Astrocyte (in vitro differentiated cells and primary cell): ENCODE results near the gene HOXB1. TPM values are rescaled to one million over a fixed set of nuclear protein-coding genes. Genes with fewer than 3 reads are reported as not detected.
A peak's percentile ranks its signal among the peaks of the same experiment; 100 is the strongest.

Experiments used
- DNase-seq: peaks from one replicate; pipeline ENCODE4 v3.0.0-alpha.2; 2010; ENCODE audit warnings: low read depth
- FAIRE-seq: peaks from 2 replicates; lab custom pipeline; 2011; peaks lifted over from hg19 to GRCh38; lab: Jason Lieb, UNC
- H2AFZ ChIP-seq: 2 replicates; pipeline ENCODE4 v1.6.0; 2012; ENCODE audit warnings: low read depth, low read length, inconsistent platforms
- H3K27ac ChIP-seq: 2 replicates; pipeline ENCODE4 v1.5.1; 2011; ENCODE audit warnings: low read depth, low read length, inconsistent platforms
- H3K27me3 ChIP-seq: 2 replicates; pipeline ENCODE4 v1.6.0; 2011; ENCODE audit warnings: low read length, inconsistent platforms; ENCODE audit not compliant: insufficient read depth
- H3K36me3 ChIP-seq: 2 replicates; pipeline ENCODE4 v1.5.1; 2011; ENCODE audit warnings: low read length, inconsistent platforms; ENCODE audit not compliant: insufficient read depth
- H3K4me1 ChIP-seq: 2 replicates; pipeline ENCODE4 v1.5.1; 2011; ENCODE audit warnings: low read length, inconsistent platforms; ENCODE audit not compliant: insufficient read depth
- H3K4me2 ChIP-seq: 2 replicates; pipeline ENCODE4 v1.6.0; 2012; ENCODE audit warnings: low read length, inconsistent platforms
- H3K4me3 ChIP-seq: 2 replicates; pipeline ENCODE4 v1.5.1; 2011; ENCODE audit warnings: low read depth, mild to moderate bottlenecking, low read length, inconsistent platforms; ENCODE audit not compliant: insufficient read depth
- H3K79me2 ChIP-seq: 2 replicates; pipeline ENCODE4 v1.6.0; 2012; ENCODE audit warnings: mild to moderate bottlenecking, low read length, inconsistent platforms; ENCODE audit not compliant: insufficient read depth
- H3K9ac ChIP-seq: 2 replicates; pipeline ENCODE4 v1.6.0; 2012; ENCODE audit warnings: mild to moderate bottlenecking, low read length, inconsistent platforms
- H3K9me3 ChIP-seq: 2 replicates; pipeline ENCODE4 v1.5.1; 2012; ENCODE audit warnings: low read depth, mild to moderate bottlenecking, low read length, inconsistent platforms; ENCODE audit not compliant: insufficient read depth
- H4K20me1 ChIP-seq: 2 replicates; pipeline ENCODE4 v1.6.0; 2012; ENCODE audit warnings: low read length, inconsistent platforms; ENCODE audit not compliant: insufficient read depth
- H3K27ac Mint-ChIP-seq: one replicate; pipeline ENCODE4 v1.8.0; 2021; ENCODE audit warnings: mild to moderate bottlenecking, mixed read lengths; ENCODE audit not compliant: unreplicated experiment
- H3K27me3 Mint-ChIP-seq: one replicate; pipeline ENCODE4 v1.8.0; 2021; ENCODE audit warnings: low read depth, mixed read lengths; ENCODE audit not compliant: unreplicated experiment
- H3K36me3 Mint-ChIP-seq: one replicate; pipeline ENCODE4 v1.8.0; 2021; ENCODE audit warnings: low read depth, mixed read lengths; ENCODE audit not compliant: unreplicated experiment
- H3K4me1 Mint-ChIP-seq: one replicate; pipeline ENCODE4 v1.8.0; 2021; ENCODE audit warnings: low read depth, mixed read lengths; ENCODE audit not compliant: unreplicated experiment
- H3K4me3 Mint-ChIP-seq: one replicate; pipeline ENCODE4 v1.8.0; 2021; ENCODE audit warnings: mild to moderate bottlenecking, moderate library complexity, mixed read lengths; ENCODE audit not compliant: unreplicated experiment
- H3K9me3 Mint-ChIP-seq: one replicate; pipeline ENCODE4 v1.8.0; 2021; ENCODE audit warnings: mild to moderate bottlenecking, mixed read lengths; ENCODE audit not compliant: unreplicated experiment
- CTCF ChIP-seq: IDR thresholded peaks from 2 replicates; pipeline ENCODE4 v1.5.1; 2011; ENCODE audit warnings: low read depth, mild to moderate bottlenecking, inconsistent platforms, low read length, moderate library complexity; ENCODE audit not compliant: insufficient read depth
- EZH2 ChIP-seq: IDR thresholded peaks from 2 replicates; pipeline ENCODE4 v1.6.1; 2012; ENCODE audit warnings: mild to moderate bottlenecking, low read length, inconsistent platforms; ENCODE audit not compliant: insufficient read depth
- total RNA-seq: library from RNA; stranded (reverse); gene quantifications from 2 replicates; pipeline ENCODE4 v1.2.1, GENCODE V29; 2021

The HOXB1 gene
- total RNA-seq, 1 donor from 2014 or later = not detected

GRCh38 chr17:48555258-48556228, 24.7 kb upstream of the HOXB1 start:
- Histone ChIP-seq H3K27ac (peak overlapping the region; percentile 80), H3K9ac (peak overlapping the region; percentile 83), H4K20me1 (no peaks in the 10 kb centered on the region), H3K79me2 (peaks cover 87% of the 10 kb centered on the region), H3K4me1 (peaks cover 45% of the 10 kb centered on the region), H3K9me3 (no peaks in the 10 kb centered on the region), H3K27me3 (peaks cover 70% of the 10 kb centered on the region), H3K4me2 (peak overlapping the region; percentile 88), H2AFZ (no peak overlapping the region), H3K4me3 (peak overlapping the region; percentile 63), H3K36me3 (no peaks in the 10 kb centered on the region)
- Mint-ChIP-seq H3K9me3 (peaks cover 18% of the 10 kb centered on the region), H3K27me3 (peaks cover 91% of the 10 kb centered on the region), H3K36me3 (peaks cover 5% of the 10 kb centered on the region), H3K4me1 (peaks cover 2% of the 10 kb centered on the region), H3K4me3 (no peak overlapping the region), H3K27ac (no peak overlapping the region)
- TF ChIP-seq EZH2 = no peak
- no peak for TF ChIP-seq CTCF
- FAIRE-seq (no peak), DNase-seq (peak; percentile 99)

GRCh38 chr17:48554412-48555257, 23.8 kb upstream of the HOXB1 start:
- peaks cover 2% of the 10 kb centered on the region for H3K4me1 Mint-ChIP-seq
- H3K27ac Mint-ChIP-seq = no peak overlapping the region
- peaks cover 86% of the 10 kb centered on the region for H3K79me2 ChIP-seq
- peaks cover 48% of the 10 kb centered on the region for H3K4me1 ChIP-seq
- no peaks in the 10 kb centered on the region for H4K20me1 ChIP-seq
- H3K4me3 Mint-ChIP-seq = no peak overlapping the region
- H3K4me3 ChIP-seq = peak overlapping the region; percentile 63
- H3K9me3 Mint-ChIP-seq = peaks cover 18% of the 10 kb centered on the region
- H3K27me3 ChIP-seq = peaks cover 72% of the 10 kb centered on the region
- H3K27ac ChIP-seq = peak overlapping the region; percentile 80
- peaks cover 88% of the 10 kb centered on the region for H3K27me3 Mint-ChIP-seq
- no peaks in the 10 kb centered on the region for H3K36me3 ChIP-seq
- H3K9me3 ChIP-seq = no peaks in the 10 kb centered on the region
- no peak for TF ChIP-seq CTCF
- TF ChIP-seq EZH2 = peak; percentile 74
- H3K9ac ChIP-seq = peak overlapping the region; percentile 83
- DNase-seq (peak; percentile 23), FAIRE-seq (no peak)
- H3K36me3 Mint-ChIP-seq = peaks cover 5% of the 10 kb centered on the region
- H2AFZ ChIP-seq = no peak overlapping the region
- H3K4me2 ChIP-seq = peak overlapping the region; percentile 88
